Measurements from ENCODE around the gene SLC16A13.

GRCh38 chr17:7074931-7075330, 39.1 kb downstream of the SLC16A13 start:
- no peak for TF ChIP-seq POLR2A (IDR thresholded peaks at IDR 0.05)
- TF ChIP-seq CTCF (IDR thresholded peaks at IDR 0.05) = no peak

Data from uterus (tissue), 2 donors.